Stimulated activated CD4-positive, alpha-beta T cell treated with anti-CD3 and anti-CD28 coated beads, Interleukin-12 subunit alpha, Interleukin-12 subunit beta, amount 100 ng/mL, for 48 hours (primary cell): Measurements from ENCODE around the gene SCGB3A1.

Source experiments
- DNase-seq, 3 donors: peaks; one replicate each; pipeline ENCODE4 v3.0.0-alpha.2; 2020; ENCODE audit warnings: low read depth in 2 of 3, low spot score in 1 of 3

Gene SCGB3A1

DNA sequence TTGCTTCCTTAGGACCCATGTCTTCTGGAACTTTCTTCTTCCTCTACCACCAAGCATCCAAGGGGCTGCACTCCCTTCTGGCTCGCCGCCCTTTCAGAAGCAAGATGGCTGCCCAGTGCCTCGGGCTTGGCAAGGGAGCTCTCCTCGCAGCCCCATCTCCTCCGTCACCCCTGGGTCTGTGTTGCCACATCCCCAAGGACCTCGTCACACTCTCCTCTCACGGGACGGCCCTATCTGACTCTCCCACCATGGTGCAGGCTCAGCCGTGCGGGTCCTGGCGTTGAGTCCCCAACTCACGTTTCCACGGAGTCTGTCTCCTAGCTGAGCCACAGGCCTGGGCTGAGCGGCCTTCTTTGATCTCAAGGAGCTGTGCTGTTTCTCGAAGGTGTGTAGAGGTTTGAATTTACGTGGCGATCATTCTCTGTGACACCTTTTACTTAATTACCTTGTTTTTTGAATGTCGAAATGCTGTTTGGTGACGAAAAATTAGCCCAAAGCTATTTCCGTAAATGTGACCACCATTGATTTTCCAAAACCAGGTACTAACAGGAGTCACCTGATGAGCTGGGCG is 15.0 kb upstream of the SCGB3A1 start:
- DNase-seq, result no peak

DNA sequence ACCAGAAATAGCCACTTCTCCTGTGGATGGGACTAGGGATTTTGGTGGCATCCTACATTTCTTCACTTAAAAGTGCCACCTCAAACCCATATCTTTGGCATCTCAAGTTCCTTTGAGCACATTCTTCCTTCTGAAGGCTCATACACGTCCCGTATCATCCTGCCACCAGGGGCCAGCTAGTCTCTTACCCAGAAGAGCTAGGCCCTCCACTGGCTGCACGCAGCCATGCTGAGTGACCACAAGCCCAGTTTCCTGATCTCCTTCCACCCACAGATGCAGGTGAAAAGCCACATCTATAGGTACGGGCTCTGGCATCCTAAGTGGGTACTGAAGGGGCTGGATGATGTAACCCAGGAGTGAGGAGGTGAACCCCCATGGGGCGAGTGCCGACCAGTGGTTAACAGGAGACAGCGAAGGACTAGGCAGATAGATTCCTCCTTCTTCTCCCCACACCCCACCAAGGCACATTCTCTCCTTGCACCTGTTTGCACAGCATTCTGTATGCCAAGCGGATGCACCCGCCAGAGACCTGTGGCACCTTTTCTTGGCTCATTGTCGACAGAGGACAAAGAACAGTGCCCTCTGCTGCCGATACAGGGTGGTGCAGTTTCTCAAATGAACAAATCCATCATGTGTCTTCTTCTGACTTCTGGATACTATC is 14.4 kb upstream of the SCGB3A1 start:
- DNase-seq, result peak; percentile 51 to 65 (median 52)

DNA sequence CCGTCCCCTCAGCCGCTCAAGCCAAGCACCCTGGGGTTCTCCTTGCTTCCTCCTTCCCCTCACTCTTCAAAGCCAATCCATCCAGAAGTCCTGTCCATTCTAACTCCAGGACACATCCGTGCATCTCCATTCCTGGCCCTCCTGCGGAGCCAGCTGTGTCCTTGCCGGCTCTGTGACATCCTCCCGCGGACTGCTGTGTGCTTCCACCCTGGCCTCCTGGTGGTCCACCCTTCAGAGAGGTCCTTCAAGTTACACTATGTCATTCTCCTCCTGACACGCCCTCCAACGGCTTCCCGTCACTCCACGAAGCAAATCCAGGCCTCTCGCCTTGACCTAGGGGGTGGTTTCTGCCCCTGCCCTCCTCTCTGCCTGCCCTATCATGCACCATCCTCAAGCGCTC is 13.0 kb upstream of the SCGB3A1 start:
- DNase-seq, result no peak

DNA sequence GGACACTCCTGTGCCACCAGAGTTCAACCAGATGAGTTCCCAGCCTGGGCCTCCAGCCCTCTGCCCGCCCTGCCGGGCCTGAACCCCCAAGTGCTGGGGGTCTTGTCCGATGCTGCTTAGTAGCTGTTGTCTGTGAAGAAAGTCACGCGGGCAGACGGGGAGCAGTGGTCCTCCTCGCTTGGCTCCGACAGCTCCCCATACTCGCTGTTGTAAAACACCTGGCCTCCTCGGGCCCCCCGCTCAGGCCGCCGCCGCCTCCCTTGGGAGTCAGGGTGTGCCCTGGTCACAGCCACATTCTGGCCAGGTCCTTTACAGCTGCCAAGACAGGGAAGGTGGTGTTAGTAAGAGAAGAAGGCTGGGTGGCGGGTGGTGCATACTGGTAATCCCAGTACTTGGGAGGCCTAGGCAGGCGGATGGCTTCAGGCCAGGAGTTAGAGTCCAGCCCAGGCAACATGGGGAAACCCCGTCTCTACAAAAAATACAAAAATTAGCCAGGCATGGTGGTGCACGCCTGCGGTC is 11.8 kb upstream of the SCGB3A1 start:
- DNase-seq, result no peak

DNA sequence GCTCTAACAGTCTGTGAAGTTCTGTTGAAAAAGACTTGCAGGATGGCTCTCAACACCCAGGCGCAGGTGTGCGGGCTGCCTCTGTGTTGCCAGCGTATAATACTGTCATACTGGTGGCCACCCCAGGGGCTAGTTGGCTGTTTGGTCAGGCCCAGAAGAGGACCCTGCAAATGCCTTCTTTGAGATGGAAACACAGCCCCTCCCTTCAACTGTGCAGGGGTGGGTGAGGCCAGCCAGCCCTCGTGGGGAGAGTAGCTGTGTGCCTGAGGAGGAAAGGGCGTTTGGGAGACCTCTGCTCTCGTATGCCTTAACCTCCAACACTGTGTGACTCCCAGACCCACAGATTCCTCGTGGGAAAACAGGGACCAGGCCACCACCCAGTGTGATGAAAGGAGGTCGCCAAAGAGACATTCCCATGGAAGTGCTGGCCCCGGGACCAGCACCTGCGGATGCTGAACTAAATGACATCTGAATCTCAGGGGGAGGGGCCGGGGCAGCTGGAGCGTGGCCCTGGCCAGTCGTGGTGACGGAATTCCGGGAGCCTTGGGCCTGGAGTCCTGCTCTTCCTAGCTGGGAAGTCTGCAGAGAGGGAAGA is 11.3 kb upstream of the SCGB3A1 start:
- no peak for DNase-seq

DNA sequence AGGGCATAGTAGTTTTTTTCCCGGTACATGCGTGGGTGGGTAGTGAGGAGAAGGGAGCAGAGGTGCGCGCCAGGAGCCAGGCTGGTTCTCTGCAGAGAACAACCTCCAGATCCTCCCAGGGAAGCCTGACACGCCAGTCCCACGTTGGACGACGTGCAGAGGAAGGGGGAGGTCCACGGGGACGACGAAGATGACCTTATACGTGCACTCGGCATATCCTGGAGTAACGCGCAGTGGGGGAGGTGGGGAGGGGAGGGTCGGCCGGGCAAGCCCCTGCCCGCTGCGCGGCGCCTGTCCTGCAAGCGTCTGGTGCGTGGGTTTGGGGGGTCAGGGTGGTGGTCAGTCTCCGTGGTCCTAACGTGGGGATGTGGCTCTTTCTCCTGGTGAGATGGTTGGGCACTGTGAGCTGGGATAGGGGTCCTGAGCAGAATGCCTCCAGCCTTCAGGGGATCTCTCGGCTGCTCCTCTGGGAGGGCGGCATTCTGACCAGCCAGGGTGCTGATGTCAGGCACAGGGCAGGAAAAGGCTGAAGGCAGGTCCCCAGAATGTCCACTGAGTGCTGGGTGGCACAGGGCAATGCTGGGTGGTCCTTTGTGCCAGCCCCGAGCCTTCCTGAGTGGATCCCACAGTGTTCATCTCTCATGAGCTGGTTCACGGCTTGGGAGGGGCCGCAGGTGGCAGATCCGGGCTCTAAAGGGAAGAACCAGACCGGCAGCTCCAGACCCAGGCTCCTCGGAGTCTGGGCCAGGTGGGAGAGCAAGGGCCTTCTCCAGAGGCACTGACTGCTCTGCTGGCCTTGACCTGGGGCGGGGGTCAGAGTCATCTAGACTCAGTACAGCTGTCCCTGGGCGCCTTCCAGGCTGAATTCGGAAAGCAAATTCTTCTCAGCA is 10.5 kb upstream of the SCGB3A1 start:
- DNase-seq, result no peak

DNA sequence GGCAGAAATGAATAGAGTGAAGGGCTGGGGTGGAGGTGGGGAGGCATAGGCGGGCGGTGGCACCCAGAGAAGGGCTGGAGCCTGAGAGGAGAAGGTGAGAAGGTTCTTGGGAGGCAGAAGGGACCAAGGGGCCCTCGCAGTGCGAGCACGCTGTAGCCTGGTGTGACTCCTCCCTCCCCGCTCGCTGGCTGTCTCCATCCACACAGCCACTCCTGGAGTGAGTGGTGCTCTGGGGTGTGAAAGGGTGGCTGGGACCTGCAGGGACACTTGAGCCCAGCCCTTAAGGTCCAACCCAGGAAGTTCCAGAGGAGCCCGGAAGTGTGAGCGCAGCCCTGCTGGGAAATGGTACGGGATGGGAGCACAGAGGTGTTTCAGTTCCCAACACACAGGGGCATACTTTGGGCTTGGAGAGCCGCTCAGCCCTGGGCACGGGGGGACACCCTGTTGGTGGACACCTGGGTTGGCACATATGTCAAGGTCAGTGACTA is 9.3 kb upstream of the SCGB3A1 start:
- DNase-seq, result no peak

DNA sequence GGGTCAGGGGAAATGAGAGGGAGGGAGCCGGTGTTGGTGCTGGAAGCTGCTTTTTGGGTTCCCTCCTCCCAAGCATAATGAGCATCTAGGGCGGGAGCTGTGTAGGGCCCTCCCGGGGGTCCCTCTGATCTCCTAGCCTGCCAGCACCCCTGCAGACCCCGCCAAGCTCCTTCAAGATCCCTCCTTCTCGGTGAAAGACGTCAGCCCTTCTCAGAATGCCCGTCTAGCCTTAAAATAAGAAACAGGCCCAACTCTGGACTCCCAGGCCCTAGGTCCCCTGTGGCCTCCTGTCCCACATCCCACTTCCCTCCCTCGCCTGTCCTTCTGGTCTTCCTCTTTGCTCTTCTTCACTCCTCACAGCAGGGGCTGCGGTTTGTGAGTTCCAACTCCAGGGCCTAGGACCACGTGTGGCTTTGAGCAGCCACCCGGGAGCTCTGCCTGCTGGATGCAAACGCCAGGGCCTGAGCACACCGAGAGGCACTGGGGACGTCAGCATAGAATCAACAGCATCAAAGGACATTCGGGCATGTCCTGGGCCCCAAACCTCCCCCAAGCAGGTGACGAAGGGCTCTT is 8.8 kb upstream of the SCGB3A1 start:
- DNase-seq, result no peak

DNA sequence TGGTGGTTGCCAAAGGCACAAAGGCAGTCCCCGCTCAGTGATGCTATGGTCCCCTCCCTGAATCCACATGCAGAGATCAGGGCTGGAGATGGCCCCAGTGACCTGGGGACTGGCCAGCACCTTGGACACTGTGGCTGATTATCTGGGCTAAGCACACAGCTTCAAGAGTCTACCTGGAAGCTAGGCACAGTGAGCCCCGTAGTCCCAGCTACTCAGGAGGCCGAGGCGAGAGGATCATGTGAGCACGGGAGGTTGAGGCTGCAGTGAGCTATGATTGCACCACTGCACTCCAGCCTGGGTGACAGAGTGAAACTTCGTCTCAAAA is 8.3 kb upstream of the SCGB3A1 start:
- DNase-seq, result no peak

DNA sequence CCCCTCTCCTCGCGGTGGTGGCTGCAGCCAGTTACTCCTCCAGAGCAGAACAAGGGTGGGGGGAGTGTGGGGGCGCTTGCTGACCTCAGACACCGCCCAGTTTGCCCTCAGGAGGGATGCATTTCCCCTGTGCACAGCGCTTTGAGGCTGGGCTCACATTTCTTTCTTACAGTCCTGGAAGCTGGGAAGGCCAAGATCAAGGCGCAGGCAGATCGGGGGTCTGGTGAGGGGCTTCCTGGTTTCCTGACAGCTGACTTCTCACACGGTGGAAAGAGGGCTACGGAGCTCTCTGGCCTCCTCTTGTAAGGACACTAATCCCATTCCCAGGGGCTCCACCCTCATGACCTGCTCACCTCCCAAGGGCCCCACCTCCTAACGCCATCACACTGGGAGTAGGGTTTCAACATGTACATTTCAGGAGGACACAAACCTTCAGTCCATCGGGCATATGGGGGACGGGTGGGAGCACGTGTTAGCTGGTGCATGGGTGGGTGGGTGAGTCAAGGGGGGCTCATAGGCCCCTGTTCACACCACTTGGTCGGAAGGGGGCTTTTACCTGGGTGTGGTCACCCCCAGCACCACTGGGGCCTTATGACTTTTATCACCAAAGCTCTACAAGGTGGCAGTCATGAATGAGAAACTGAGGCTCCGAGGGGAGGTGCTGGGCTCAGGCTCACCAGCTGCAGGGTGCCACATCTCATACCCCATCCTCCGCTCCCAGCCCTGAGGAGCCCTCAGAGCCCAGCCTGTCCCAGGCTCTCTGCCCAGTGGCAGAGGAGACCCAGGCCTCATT is 7.7 kb upstream of the SCGB3A1 start:
- no peak for DNase-seq

DNA sequence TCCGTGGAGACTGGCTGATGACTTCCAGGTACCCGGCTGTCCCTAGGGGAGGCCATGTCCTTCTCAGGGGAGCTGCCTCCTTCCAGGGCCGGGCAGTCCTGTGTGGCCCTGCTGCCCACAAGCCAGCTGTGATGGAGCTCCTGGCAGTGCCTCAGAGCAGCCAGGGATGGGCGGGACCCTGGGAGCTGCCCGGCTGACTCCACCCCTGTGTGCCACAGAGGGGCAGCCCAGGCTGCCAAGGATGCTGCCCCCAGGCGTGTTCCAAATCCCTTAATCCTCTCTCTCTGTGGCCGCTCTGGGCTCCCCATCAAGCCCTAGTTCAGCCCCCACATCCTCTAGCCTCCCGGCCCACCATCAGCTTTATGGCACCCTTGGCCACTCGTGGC is 7.0 kb upstream of the SCGB3A1 start:
- DNase-seq, result no peak

DNA sequence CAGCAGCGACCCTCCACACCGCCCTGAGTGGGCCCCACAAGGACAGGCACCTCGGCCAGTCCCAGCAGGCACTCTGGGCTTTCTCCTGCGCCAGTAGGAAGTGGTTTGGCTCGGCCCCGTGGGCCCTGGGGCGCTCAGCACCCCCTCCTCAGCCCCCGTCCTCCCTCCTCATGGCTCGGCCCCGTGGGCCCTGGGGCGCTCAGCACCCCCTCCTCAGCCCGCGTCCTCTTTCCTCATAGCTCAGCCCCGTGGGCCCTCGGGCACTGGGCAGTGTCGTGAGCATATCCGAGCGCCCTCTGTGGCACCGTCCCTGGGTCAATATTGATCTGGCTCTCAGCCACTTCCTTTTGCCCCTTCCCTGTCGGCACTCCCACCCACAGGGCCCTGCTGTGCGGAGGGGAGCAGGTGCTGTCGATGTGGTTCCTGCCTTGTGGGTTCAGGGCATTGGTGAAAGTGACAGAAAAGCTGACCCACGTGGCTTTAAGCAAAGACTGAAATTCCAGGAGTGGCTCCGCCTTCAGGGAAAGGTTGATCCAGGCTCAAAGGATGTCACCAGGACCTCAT is 5.5 kb upstream of the SCGB3A1 start:
- DNase-seq, result no peak

DNA sequence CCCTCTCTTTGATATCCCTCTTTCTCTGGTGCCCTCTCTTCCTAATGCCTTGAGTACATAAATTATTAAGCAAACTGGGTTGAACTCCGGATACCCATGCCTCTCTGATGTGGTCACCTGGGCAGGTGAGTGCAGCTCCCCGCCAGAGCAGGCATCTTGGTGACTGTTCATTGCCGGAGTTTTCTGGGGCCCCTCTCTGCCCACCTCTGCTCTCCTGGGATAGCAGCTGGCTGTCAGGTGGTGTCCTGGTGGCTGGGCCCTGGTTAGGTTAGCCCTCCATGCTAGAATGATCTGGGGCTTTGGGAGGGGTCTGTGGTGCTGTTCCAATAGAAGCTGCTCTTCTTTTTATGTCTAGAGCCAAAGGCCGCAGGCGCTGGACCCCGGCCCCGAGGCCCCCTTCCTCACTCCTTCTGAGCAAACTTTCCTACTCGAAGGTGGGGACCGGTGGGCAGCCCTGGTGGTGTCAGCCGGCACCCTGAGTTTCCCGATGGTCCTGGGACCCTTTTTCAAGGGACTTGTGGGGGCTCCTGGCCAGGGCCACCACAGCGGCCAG is 4.9 kb upstream of the SCGB3A1 start:
- DNase-seq, result no peak

DNA sequence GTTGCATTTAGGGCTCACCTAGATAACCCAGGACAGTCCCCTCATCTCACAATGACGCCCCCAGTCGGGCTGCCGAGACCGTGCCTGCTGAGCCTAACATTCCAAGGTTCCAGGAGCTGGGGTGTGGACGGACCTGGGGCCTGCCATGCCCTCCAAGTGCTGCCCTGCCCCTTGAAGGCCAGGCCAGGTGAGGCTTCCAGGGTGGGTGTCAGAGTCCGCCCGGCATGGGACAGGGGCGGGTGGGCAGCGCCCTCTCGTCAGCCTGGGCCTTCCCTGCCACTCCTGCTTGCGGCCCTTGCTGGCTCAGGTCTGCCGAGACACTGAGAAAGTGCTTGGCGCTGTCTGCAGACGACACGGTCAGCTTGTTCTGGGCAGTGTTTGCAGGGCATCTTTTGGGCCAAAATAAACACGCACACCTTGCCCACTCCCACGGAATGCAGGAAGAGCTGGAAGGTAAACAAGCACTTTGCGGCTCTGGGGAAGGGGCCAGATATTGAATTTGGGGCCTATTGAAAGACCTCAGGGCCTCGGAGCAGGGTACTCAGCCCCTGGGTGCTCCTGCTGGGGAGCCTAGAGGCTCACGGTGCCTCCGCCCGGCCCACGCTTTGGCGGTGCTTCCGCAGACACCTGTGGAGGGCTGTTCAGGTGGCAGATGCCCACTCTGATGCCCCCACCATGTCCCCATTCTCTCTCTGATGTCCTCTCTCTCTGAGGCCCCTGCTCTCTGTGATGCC is 4.2 kb upstream of the SCGB3A1 start:
- no peak for DNase-seq

DNA sequence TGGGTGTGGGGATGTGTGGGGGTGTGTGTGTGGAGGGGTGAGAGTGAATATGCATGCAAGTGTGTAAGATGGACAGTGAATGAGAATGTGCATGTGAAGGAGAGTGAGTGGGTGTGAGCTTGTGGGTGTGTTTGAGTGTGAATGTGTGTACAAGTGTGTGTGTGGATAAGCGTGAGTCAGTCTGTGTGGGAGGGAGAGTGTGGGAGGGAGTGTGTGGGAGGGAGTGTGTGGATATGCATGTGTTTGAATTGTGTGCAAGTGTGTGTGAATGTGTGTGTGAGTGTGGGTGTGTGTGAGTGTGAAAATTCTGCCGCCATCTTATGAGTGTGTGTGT is 3.7 kb upstream of the SCGB3A1 start:
- no peak for DNase-seq

DNA sequence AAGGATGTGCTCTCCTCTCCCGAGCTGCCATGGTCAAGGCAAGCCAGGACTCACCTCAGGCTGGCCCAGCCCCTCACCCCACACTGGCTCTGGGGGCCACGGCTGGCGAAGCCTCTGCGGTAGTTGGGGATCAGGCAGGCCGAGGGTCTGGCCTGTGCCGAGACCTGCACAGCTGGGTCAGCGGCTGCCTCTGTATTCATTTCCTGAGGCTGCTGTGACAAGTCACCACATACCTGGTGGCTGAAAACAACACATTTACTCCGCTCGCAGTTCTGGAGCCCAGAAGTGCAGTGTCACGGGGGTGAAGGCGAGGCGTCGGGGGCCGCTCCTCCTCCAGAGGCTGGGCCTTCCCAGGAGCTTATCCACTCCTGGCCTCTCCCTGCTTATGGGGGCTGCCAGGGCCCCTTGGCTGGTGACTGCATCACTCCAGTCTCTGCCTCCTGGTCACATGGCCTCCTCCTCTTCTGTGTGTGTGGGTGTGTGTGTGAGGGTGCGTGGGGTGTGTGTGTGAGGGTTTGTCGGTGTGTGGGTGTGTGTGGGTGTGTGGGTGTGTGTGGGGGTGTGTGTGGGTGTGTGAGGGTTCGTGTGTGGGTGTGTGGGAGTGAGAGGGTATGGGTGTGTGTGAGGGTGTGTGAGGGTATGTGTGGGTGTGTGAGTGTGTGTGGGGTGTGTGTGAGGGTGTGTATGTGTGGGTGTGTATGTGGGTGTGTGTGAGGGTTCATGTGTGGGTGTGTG is 3.2 kb upstream of the SCGB3A1 start:
- no peak for DNase-seq

DNA sequence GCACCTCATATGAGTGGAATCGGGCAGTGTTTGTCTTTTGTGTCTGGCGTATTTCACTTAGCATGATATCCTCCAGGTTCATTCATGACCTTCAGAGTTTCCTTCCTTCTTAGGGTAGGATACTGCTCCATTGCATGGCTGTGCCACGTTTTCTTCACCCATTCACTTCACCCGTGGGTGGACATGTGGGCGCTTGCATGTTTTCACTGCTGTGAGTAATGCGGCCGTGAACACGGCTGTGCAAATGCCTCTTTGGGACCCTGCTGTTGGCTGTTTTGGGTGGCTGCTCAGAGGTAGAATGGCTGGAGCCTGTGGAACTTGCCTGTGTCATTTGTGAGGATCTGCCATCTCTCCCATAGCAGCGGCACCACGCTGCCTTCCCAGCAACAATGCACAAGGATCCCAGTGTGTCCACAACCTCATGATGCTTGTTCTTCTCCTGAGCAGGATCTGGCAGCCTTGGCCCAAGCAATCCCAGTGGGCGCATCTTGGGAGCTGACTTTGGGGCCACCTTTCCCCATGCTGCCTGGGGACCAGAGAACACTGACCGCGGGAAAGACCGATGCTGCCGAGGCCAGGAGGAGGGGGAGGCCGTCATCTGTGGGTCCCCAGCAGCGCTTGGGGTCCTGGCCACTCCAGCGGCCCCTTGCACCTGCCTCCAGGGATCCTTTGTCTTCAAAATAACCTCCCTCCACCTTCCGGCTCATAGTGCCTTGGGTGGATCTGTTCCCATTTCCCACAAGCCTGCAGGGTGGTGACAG is 2.3 kb upstream of the SCGB3A1 start:
- no peak for DNase-seq

DNA sequence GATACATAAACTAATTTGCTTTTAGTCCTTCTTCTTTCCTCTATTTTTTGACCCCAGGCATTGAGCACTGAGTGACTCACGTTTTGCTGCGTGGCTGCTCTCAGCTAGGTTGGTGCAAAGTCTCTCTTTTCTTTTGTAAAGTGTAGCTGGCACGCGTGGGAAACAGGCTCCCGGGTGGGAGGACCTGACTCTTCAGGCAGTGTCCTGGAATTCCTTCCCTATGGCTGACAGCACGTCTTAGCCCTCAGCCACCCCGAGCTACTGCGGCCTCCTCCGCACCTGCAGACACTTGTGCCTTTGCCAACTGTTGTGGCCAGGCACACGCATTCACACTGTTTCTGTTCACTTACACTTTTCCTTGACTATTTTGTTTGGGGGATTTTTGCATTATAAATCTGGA is 877 bp upstream of the SCGB3A1 start:
- DNase-seq, result no peak
